GM18873 (cell line): Measurements from ENCODE around the gene ANKRD37.

Experiments
- ATAC-seq: cut with Tn5 transposase; IDR thresholded peaks from one replicate; pipeline ENCODE4 v1.9.1; 2021; ENCODE audit warnings: mild to moderate bottlenecking, moderate library complexity, moderate number of reproducible peaks; ENCODE audit not compliant: unreplicated experiment, low FRiP score

The ANKRD37 gene

DNA sequence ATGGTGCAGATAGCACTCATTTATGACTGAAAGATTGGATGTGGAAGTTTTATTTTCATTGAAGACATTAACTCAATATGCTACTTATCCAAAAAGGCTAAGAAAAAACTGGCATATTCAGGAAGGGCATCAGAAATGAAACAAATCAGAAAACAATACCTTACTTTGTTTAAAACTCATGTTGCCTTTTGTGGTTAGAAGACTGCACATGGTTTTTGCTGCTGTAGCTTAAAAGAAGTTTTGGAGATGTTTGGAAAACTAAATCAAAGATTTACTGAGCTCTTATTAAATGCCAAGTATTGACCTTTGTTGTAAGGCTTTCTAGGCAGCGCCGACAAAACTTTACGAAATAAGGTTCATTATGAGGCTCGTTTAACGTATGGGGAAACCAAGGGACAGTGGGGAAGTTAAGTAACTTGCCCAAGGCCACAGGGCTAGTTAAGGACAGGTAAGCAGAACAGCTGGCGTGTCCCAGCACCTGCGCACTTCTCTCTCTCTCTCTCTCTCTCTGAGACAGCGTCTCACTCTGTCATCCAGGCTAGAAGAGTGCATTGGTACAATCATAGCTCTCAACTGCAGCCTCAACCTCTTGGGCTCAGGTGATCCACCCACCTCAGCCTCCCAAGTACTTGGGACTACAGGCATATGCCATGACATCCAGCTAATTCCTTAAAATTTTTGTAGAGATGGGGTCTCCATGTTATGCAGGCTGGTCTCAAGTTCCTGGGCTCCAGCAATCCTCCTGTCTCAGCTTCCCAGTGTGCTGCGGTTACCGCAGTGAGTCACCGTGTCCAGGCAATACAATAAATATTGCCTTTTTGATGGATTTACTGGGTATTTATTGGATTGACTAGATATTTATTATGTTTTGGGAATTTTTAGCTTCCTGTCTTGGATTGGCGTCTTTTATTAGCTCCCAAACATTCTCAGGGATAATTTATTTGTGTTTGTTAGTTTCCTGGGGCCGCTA, 17.0 kb upstream of the ANKRD37 start:
- ATAC-seq = no peak

DNA sequence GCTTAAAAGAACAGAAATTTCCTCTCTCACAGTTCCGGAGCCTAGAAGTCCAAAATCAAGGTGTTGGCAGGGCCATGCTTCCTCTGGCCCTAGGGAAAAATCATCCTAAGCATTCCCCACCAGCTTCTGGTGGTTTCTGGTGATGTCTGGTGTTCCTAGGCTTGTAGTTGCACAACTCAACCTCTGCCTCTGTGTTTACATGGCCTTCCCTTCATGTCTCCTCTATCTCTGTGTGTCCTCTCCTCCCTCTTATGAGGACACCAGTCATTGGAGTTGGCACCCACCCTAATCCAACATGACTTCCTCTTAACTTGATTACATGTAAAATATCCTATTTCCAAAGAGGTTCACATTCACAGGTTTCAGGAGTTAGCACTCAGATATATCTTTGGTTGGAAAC, 16.3 kb upstream of the ANKRD37 start:
- no peak for ATAC-seq

- ATAC-seq = no peak
Observed at GRCh38 chr4:185381288-185382196, 15.1 kb upstream of the ANKRD37 start.

DNA sequence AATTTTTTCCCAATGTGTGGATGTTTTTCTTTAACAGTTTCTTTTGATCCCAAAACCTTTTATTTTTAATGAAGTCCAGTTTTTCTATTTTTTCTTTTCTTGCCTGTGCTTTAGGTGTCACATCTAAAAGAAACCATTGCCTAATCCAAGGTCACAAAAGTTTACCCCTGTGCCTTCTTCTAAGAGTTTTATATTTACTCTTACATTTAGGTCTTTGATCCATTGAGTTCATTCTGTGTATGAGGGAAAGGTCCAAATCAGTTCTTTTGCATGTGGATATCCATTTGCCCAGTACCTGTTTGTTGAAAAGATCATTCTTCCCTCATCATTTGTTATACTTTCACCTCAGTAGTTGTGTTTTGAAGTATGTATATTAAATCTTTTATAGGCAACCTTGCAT, 13.9 kb upstream of the ANKRD37 start:
- ATAC-seq = no peak

- no peak for ATAC-seq
Observed at GRCh38 chr4:185383451-185383850, 13.2 kb upstream of the ANKRD37 start.

DNA sequence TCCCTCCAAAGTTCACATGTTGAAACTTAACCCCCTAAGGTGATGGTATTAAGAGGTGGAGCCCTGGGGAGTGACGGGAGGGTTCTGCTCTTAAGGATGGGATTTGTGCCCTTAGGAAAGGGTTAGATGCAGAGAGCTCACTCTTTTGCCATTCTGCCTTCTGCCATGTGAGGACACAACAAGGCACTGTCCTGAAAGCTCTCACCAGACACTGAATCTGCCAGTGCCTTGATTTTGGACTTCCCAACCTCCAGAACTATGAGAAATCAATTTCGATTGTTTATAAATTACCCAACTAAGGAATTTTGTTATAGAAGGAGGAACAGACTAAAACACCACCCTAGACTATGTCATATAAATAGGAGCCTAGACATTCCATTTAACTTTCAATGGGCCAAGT, 12.6 kb upstream of the ANKRD37 start:
- no peak for ATAC-seq

DNA sequence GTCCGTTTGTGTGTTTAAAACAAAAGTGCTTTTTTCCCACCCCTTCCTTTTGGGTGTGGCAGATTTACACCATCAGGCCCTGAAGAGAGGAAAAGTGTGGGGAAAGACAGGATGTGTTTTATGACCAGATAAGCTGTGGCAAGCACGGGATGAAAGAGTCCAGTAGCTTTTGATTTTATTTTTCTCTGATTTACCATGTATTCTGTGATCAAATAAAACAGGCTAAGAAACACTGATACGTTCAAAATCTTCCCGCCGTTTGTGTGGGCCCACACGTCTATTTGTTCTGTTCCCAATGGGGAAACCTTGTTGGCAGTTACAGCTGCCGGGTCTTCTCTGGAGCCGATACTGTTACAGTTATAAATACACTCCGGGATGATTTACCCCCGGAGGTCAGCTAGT, 11.7 kb upstream of the ANKRD37 start:
- no peak for ATAC-seq

DNA sequence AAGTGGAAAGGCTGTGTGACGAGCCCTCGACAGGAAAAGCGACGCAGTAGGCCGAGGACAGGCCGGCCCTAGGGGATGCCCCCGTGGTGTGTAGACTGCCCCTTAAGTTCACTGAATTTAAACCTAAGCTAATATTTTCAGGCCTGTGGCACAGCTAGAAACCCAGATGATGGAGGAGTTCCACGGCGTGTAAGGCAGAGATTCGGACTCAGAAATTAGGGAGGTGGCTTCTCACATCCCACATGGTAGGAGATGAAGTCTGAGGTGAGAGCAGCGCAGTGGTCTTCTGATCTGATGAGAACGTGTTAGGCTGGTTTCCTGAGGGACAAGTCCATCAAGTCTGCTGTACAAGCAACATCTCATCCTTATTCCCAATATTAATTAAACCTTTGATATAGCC, 8.7 kb upstream of the ANKRD37 start:
- ATAC-seq = no peak

DNA sequence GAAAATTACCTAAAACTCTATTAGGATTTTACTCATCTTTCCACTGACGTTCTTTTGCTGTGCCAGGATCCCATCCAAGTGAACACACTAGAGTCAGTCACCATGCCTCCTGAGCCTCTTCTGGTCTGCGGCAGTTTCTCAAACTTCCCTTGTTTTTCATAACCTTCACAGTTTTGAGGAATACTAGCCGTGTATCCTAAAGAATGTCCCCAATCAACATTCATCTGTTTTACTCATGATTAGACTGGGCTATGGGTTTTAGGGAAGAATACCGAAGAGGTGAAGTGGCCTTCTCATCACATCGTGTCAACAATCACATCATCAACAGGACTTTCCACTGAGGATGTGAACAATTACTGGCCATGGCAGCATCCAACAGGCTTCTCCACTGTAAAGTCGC, 5.7 kb upstream of the ANKRD37 start:
- ATAC-seq = no peak

GRCh38 chr4:185392156-185392555, 4.5 kb upstream of the ANKRD37 start:
- ATAC-seq = no peak

- ATAC-seq = no peak
Observed at GRCh38 chr4:185394568-185395237, 1.9 kb upstream of the ANKRD37 start.

DNA sequence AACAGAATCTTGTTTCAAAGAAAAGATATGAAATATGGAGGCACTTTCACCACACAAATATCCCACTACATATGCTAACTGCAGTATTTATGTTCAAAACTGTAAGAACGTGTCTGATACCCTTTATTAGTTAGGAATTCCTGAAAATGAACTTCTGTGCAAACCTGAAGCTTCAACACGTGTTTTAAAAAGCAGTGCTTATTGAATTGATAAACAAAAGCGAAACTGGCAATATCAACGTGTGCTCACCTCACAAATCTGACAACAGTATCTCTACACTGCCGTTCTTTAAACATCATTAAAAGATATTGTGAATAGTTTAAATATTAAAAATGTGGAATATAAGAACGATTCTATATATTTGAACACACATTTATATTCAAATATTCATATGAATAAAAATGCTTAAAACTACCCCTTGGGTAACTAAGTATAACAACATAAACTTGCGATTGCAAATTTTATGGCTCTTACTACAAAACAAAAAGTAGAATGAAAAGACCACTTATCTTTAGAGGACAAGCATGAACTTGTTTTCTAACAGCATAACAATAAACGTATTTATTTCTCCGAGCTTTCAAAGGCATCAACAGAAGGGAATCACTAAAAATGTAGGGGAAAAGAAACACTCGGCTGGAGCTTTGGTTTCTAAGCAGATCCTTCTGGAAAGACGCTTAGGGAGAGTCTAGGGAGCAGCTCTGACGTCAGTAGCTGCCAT, 1.2 kb upstream of the ANKRD37 start, which contains the start of gene LRP2BP:
LRP2BP (minus strand) TSS at position 687 of the 718 bp plus-strand sequence. CDS start 17,738 bp downstream, outside the sequence.
- no peak for ATAC-seq

GRCh38 chr4:185395956-185396723, 501 bp upstream of the ANKRD37 start:
- ATAC-seq = peak; percentile 66

- ATAC-seq = no peak
Observed at GRCh38 chr4:185398618-185399017, 2.0 kb downstream of the ANKRD37 start.

DNA sequence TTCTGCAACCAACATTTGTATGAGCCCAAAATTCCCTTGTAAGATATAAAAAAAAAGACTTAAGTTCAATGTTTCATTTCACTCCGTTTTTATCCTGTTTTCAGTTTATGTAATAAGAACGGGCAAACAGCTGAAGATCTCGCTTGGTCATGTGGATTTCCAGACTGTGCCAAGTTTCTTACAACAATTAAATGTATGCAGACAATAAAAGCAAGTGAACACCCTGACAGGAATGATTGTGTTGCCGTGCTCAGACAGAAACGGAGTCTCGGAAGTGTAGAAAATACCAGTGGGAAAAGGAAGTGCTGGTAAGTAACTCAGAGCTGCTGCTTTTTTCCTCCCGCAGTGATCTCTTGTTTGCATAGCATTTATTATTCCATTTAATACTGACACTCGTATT, 2.8 kb downstream of the ANKRD37 start:
- no peak for ATAC-seq

GRCh38 chr4:185404031-185404430, 7.4 kb downstream of the ANKRD37 start:
- ATAC-seq = no peak

GRCh38 chr4:185405296-185405999, 8.8 kb downstream of the ANKRD37 start:
- ATAC-seq = peak; percentile 48

GRCh38 chr4:185408432-185408831, 11.8 kb downstream of the ANKRD37 start:
- no peak for ATAC-seq

- no peak for ATAC-seq
Observed at GRCh38 chr4:185411849-185412248, 15.2 kb downstream of the ANKRD37 start.
